GM23338 (cell line): ENCODE results near the gene MPHOSPH9.

Experiments
- CREB1 ChIP-seq: fragments of 250-450 bp; sonication (Bioruptor Pico); IDR thresholded peaks from 2 replicates; pipeline ENCODE4 v1.5.0; 2020; ENCODE audit warnings: low read depth, mild to moderate bottlenecking, moderate library complexity
- EZH2 ChIP-seq: fragments of 200-600 bp; sonication (generic); IDR thresholded peaks from one replicate; pipeline ENCODE4 v1.8.0; 2017; ENCODE audit warnings: antibody characterized with exemption, mild to moderate bottlenecking, low read depth; ENCODE audit not compliant: unreplicated experiment
- EZH2phosphoT487 ChIP-seq: fragments of 200-600 bp; sonication (generic); IDR thresholded peaks from one replicate; pipeline ENCODE4 v1.8.1; 2018; ENCODE audit warnings: antibody characterized with exemption; ENCODE audit not compliant: unreplicated experiment
- JUNB ChIP-seq: IDR thresholded peaks from one replicate; pipeline ENCODE4 v1.6.1; 2016; ENCODE audit warnings: antibody characterized with exemption; ENCODE audit not compliant: unreplicated experiment
- POLR2AphosphoS5 ChIP-seq: IDR thresholded peaks from 2 replicates; pipeline ENCODE4 v1.6.1; 2016; ENCODE audit warnings: antibody characterized with exemption, low read depth
- ZNF114 ChIP-seq: fragments of 250-450 bp; sonication (Bioruptor Pico); IDR thresholded peaks from 2 replicates; pipeline ENCODE4 v1.5.0; 2020; ENCODE audit warnings: mild to moderate bottlenecking, moderate library complexity
- TF ChIP-seq, protein P1 (sequence below), 2 experiments: fragments of 200-600 bp in 1 of 2; sonication (generic) in 1 of 2; conservative IDR thresholded peaks; 2 replicates each; pipeline versions ENCODE4 v1.5.1 to v1.6.1; 2016 to 2017; ENCODE audit warnings: antibody characterized with exemption in 2 of 2, low read depth in 2 of 2, mild to moderate bottlenecking in 2 of 2, moderate library complexity in 1 of 2
- TF ChIP-seq, protein P2 (sequence below): IDR thresholded peaks from 2 replicates; pipeline ENCODE4 v1.6.1; 2016; ENCODE audit warnings: antibody characterized with exemption
- TF ChIP-seq, protein P3 (sequence below): IDR thresholded peaks from one replicate; pipeline ENCODE4 v1.6.1; 2018; ENCODE audit warnings: antibody characterized with exemption; ENCODE audit not compliant: unreplicated experiment

DNA sequence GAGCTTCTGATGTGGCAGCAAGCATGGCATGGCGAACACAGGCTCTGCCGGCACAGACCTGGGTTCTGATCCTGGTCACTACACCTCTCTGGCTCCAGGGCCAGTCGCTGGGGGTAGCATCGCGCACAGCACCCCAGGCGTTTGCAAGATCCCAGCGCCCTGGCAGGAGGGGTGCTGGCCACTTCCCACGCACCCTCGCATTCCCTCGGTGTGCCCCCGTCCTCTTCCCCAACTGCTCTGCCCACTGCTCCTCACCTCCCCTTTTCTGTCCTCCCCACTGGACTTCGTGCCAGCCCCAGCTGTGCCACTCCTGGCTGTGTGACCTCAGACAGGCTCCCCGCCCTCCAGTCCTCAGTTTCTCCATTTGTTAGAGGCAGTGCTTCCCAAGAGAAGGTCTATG lies 35.9 kb upstream of the MPHOSPH9 start:
- TF ChIP-seq, protein P1, sequence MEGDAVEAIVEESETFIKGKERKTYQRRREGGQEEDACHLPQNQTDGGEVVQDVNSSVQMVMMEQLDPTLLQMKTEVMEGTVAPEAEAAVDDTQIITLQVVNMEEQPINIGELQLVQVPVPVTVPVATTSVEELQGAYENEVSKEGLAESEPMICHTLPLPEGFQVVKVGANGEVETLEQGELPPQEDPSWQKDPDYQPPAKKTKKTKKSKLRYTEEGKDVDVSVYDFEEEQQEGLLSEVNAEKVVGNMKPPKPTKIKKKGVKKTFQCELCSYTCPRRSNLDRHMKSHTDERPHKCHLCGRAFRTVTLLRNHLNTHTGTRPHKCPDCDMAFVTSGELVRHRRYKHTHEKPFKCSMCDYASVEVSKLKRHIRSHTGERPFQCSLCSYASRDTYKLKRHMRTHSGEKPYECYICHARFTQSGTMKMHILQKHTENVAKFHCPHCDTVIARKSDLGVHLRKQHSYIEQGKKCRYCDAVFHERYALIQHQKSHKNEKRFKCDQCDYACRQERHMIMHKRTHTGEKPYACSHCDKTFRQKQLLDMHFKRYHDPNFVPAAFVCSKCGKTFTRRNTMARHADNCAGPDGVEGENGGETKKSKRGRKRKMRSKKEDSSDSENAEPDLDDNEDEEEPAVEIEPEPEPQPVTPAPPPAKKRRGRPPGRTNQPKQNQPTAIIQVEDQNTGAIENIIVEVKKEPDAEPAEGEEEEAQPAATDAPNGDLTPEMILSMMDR (conservative IDR thresholded peaks at IDR 0.05; ENCODE audit: low read depth in 2 of 2) = no peak
- TF ChIP-seq EZH2 (no peak), POLR2AphosphoS5 (no peak), CREB1 (CRISPR knock-in tag) (no peak), ZNF114 (no peak), EZH2phosphoT487 (no peak), JUNB (no peak)
- TF ChIP-seq, protein P2, sequence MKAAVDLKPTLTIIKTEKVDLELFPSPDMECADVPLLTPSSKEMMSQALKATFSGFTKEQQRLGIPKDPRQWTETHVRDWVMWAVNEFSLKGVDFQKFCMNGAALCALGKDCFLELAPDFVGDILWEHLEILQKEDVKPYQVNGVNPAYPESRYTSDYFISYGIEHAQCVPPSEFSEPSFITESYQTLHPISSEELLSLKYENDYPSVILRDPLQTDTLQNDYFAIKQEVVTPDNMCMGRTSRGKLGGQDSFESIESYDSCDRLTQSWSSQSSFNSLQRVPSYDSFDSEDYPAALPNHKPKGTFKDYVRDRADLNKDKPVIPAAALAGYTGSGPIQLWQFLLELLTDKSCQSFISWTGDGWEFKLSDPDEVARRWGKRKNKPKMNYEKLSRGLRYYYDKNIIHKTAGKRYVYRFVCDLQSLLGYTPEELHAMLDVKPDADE = no peak
- TF ChIP-seq, protein P3, sequence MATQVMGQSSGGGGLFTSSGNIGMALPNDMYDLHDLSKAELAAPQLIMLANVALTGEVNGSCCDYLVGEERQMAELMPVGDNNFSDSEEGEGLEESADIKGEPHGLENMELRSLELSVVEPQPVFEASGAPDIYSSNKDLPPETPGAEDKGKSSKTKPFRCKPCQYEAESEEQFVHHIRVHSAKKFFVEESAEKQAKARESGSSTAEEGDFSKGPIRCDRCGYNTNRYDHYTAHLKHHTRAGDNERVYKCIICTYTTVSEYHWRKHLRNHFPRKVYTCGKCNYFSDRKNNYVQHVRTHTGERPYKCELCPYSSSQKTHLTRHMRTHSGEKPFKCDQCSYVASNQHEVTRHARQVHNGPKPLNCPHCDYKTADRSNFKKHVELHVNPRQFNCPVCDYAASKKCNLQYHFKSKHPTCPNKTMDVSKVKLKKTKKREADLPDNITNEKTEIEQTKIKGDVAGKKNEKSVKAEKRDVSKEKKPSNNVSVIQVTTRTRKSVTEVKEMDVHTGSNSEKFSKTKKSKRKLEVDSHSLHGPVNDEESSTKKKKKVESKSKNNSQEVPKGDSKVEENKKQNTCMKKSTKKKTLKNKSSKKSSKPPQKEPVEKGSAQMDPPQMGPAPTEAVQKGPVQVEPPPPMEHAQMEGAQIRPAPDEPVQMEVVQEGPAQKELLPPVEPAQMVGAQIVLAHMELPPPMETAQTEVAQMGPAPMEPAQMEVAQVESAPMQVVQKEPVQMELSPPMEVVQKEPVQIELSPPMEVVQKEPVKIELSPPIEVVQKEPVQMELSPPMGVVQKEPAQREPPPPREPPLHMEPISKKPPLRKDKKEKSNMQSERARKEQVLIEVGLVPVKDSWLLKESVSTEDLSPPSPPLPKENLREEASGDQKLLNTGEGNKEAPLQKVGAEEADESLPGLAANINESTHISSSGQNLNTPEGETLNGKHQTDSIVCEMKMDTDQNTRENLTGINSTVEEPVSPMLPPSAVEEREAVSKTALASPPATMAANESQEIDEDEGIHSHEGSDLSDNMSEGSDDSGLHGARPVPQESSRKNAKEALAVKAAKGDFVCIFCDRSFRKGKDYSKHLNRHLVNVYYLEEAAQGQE = no peak
